Astrocyte (in vitro differentiated cells and primary cell): ENCODE results near the gene WNT7A.

ENCODE experiments used
- EZH2 ChIP-seq: IDR thresholded peaks from 2 replicates; pipeline ENCODE4 v1.6.1; 2012; ENCODE audit warnings: mild to moderate bottlenecking, low read length, inconsistent platforms; ENCODE audit not compliant: insufficient read depth
- TF ChIP-seq, protein P1 (sequence below): IDR thresholded peaks from 2 replicates; pipeline ENCODE4 v1.5.1; 2011; ENCODE audit warnings: low read depth, mild to moderate bottlenecking, inconsistent platforms, low read length, moderate library complexity; ENCODE audit not compliant: insufficient read depth

DNA sequence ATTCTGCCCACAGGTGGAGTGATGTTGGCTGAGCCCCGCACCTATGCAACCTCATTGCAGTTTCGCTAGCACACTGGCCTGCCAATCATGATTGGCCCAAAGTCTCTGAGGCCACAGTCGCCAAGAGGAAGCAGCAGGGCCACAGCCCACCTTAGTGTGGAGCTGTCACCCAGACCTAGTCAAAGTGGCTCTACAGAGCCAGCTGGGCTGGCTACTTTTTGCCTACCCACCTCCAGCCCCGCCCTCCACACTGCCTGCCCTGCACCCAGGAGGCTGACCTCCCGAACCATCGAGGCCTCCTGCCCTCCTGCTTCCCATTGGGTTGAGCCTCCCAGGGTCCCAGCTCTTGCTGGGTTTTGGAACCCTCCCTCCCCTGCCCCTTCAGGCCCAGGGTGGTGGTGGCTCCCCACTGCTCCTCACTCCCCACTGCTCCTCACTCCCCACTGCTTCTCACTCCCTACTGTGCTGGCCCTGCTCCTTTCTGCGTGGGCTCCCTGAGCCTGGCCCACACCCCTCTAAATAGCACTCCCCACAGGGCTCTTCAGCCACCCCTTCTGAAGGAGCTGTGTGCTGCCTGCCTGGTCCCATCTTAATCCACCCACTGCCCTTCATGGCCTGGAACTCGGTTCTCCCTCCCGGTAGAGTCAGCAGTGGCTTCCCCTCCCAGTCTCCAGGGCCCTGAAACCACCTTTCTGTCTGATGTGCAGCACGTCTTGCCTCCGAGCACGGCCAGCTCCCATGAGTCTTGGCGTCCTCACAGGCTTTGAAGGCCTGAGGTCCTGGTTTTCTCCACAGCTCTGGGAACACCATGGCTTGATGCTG lies 89.3 kb downstream of the WNT7A start:
- TF ChIP-seq, protein P1, sequence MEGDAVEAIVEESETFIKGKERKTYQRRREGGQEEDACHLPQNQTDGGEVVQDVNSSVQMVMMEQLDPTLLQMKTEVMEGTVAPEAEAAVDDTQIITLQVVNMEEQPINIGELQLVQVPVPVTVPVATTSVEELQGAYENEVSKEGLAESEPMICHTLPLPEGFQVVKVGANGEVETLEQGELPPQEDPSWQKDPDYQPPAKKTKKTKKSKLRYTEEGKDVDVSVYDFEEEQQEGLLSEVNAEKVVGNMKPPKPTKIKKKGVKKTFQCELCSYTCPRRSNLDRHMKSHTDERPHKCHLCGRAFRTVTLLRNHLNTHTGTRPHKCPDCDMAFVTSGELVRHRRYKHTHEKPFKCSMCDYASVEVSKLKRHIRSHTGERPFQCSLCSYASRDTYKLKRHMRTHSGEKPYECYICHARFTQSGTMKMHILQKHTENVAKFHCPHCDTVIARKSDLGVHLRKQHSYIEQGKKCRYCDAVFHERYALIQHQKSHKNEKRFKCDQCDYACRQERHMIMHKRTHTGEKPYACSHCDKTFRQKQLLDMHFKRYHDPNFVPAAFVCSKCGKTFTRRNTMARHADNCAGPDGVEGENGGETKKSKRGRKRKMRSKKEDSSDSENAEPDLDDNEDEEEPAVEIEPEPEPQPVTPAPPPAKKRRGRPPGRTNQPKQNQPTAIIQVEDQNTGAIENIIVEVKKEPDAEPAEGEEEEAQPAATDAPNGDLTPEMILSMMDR: no peak
- no peak for TF ChIP-seq EZH2
